Vagina (tissue), 2 donors: ENCODE data around the gene TRPV5. TPM values are rescaled to one million over a fixed set of nuclear protein-coding genes. Genes with fewer than 3 reads are reported as not detected.

Experiments used
- DNase-seq, 2 donors: peaks; one replicate each; pipeline ENCODE4 v3.0.0-alpha.2; 2017; ENCODE audit errors: extremely low spot score in 2 of 2
- H3K27ac ChIP-seq: fragments of 200-600 bp; sonication (generic); one replicate; pipeline ENCODE4 v1.5.1; 2019
- H3K27me3 ChIP-seq: fragments of 200-600 bp; sonication (generic); one replicate; pipeline ENCODE4 v1.5.1; 2019
- H3K36me3 ChIP-seq, 2 donors: fragments of 200-600 bp; sonication (generic); one replicate each; pipeline ENCODE4 v1.5.1; 2017 to 2019
- H3K4me1 ChIP-seq: fragments of 200-600 bp; sonication (generic); one replicate; pipeline ENCODE4 v1.5.1; 2019
- H3K4me3 ChIP-seq, 2 donors: fragments of 200-600 bp; sonication (generic); 1 replicate in 1 of 2; 2 replicates in 1 of 2; pipeline ENCODE4 v1.5.1; 2016 to 2019
- H3K9me3 ChIP-seq: fragments of 200-600 bp; sonication (generic); one replicate; pipeline ENCODE4 v1.5.1; 2019
- POLR2A ChIP-seq, 2 donors: fragments of 450-650 bp; IDR thresholded peaks; one replicate each; pipeline ENCODE4 v1.6.1; 2017; ENCODE audit warnings: antibody characterized with exemption in 2 of 2, mild to moderate bottlenecking in 2 of 2, moderate library complexity in 2 of 2
- POLR2AphosphoS5 ChIP-seq, 2 donors: sonication (generic); formaldehyde crosslinking; IDR thresholded peaks; one replicate each; pipeline ENCODE4 v1.9.0; 2017; ENCODE audit warnings: antibody characterized with exemption in 2 of 2, mild to moderate bottlenecking in 2 of 2, low read depth in 1 of 2; ENCODE audit not compliant: insufficient read depth in 1 of 2
- intact Hi-C: fragments of 100-400 bp; cut with DNase I; formaldehyde crosslinking; loops from one replicate; pipeline ENCODE4 v1.15.1; 2023
- total RNA-seq: library from RNA; depleted of rRNA; stranded (reverse); fragments of >200 nt; gene quantifications from one replicate; pipeline ENCODE4 v1.2.3, GENCODE V29; 2016
- TF ChIP-seq, protein P1 (sequence below), 3 experiments: fragments of 450-650 bp in 2 of 3; fragments of 200-600 bp in 1 of 3; sonication (generic) in 1 of 3; IDR thresholded peaks; one replicate each; pipeline ENCODE4 v1.5.1; 2017 to 2019; ENCODE audit warnings: antibody characterized with exemption in 3 of 3, mild to moderate bottlenecking in 2 of 3, moderate library complexity in 2 of 3

The TRPV5 gene
- total RNA-seq, 1 donor from 2014 or later, result not detected

DNA sequence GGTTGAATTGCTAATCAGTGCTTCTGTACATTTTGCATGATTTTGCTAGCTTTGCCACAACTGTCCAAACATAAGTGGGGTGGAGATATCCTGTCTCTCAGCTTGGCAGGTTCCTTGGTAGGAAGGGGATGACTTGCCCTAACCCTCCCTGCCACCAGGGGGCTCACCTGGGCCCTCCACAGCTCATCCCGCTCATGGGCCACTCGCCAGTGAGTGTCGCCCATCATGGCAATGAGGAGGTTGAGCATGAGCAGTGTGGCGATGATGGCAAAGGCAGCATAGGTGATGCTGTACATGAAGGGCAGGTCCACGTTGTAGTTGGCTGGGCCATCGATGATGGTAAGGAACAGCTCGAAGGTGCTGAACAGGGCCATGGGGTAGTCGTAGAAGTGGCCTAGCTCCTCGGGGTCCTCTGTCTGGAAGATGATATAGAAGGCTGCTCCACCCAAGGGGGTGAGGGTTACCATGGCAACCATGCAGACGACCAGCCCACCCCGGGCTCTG lies 60.2 kb downstream of the TRPV5 start:
- intact Hi-C loops, result no loop called here
- Histone ChIP-seq H3K9me3 (no peaks in the 10 kb centered on the region), H3K36me3 (peaks cover 0 to 29% of the 10 kb centered on the region in 2 donors), H3K27ac (no peak overlapping the region), H3K4me1 (no peaks in the 10 kb centered on the region), H3K27me3 (no peaks in the 10 kb centered on the region), H3K4me3 (no peak overlapping the region)
- no peak for DNase-seq
- TF ChIP-seq POLR2AphosphoS5 (IDR thresholded peaks at IDR 0.05; ENCODE audit: insufficient read depth in 1 of 2, low read depth in 1 of 2), result peak in 1 of 2 donors; percentile 22
- no peak for TF ChIP-seq POLR2A (IDR thresholded peaks at IDR 0.05)
- TF ChIP-seq, protein P1, sequence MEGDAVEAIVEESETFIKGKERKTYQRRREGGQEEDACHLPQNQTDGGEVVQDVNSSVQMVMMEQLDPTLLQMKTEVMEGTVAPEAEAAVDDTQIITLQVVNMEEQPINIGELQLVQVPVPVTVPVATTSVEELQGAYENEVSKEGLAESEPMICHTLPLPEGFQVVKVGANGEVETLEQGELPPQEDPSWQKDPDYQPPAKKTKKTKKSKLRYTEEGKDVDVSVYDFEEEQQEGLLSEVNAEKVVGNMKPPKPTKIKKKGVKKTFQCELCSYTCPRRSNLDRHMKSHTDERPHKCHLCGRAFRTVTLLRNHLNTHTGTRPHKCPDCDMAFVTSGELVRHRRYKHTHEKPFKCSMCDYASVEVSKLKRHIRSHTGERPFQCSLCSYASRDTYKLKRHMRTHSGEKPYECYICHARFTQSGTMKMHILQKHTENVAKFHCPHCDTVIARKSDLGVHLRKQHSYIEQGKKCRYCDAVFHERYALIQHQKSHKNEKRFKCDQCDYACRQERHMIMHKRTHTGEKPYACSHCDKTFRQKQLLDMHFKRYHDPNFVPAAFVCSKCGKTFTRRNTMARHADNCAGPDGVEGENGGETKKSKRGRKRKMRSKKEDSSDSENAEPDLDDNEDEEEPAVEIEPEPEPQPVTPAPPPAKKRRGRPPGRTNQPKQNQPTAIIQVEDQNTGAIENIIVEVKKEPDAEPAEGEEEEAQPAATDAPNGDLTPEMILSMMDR (IDR thresholded peaks at IDR 0.05), result no peak

GRCh38 chr7:142872106-142872675 lies 61.4 kb downstream of the TRPV5 start:
- Histone ChIP-seq H3K27me3 (no peaks in the 10 kb centered on the region), H3K27ac (no peak overlapping the region), H3K4me1 (no peaks in the 10 kb centered on the region), H3K36me3 (peaks cover 0 to 38% of the 10 kb centered on the region in 2 donors), H3K9me3 (no peaks in the 10 kb centered on the region), H3K4me3 (no peak overlapping the region)
- TF ChIP-seq POLR2A (IDR thresholded peaks at IDR 0.05) (no peak), POLR2AphosphoS5 (IDR thresholded peaks at IDR 0.05; ENCODE audit: insufficient read depth in 1 of 2, low read depth in 1 of 2) (no peak)
- TF ChIP-seq, protein P1 (IDR thresholded peaks at IDR 0.05), result no peak
- intact Hi-C loops, result no loop called here
- DNase-seq, result peak in 1 of 2 donors; percentile 74

GRCh38 chr7:142871260-142872105 lies 62.1 kb downstream of the TRPV5 start:
- no peaks in the 10 kb centered on the region for H3K27me3 ChIP-seq
- peak; percentile 70 to 84 for DNase-seq
- no peaks in the 10 kb centered on the region for H3K9me3 ChIP-seq
- H3K36me3 ChIP-seq, result peaks cover 0 to 38% of the 10 kb centered on the region in 2 donors
- intact Hi-C loops, result no loop called here
- H3K27ac ChIP-seq, result no peak overlapping the region
- no peak overlapping the region for H3K4me3 ChIP-seq
- no peak for TF ChIP-seq POLR2AphosphoS5 (IDR thresholded peaks at IDR 0.05; ENCODE audit: insufficient read depth in 1 of 2, low read depth in 1 of 2)
- TF ChIP-seq POLR2A (IDR thresholded peaks at IDR 0.05), result no peak
- TF ChIP-seq, protein P1 (IDR thresholded peaks at IDR 0.05), result no peak
- no peaks in the 10 kb centered on the region for H3K4me1 ChIP-seq

DNA sequence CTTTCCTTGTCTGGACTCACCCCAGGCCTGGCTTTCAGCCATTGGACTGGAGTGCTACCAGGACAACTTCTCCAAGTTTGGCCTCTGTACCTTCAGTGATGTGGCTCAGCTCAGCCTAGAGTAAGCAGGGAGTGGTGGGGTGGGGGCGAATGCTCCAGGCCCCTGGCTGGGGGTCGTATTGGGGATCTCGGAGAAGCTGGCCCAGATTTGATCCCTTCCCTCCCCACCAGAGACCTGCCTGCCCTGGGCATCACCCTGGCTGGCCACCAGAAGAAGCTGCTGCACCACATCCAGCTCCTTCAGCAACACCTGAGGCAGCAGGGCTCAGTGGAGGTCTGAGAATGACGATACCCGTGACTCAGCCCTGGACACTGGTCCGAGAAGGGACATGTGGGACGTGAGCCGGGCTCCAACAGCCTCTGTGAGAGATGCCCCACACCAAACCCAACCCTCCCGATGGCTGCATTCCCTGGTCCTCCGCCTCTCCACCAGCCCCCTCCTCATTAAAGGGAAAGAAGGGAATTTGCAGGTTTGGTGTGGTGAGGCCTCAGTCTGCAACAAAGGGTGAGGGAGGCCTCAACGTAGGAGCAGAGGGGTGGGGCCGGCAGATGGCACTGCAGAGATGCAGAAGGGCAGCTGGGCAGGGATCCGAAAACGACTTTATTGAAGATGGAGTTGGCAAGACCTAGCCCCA lies 62.8 kb downstream of the TRPV5 start:
- intact Hi-C loops, result no loop called here
- Histone ChIP-seq H3K36me3 (peaks cover 0 to 38% of the 10 kb centered on the region in 2 donors), H3K27ac (no peak overlapping the region), H3K9me3 (no peaks in the 10 kb centered on the region), H3K4me3 (no peak overlapping the region), H3K4me1 (no peaks in the 10 kb centered on the region), H3K27me3 (no peaks in the 10 kb centered on the region)
- TF ChIP-seq, protein P1 (IDR thresholded peaks at IDR 0.05), result no peak
- TF ChIP-seq POLR2A (IDR thresholded peaks at IDR 0.05) (no peak), POLR2AphosphoS5 (IDR thresholded peaks at IDR 0.05; ENCODE audit: insufficient read depth in 1 of 2, low read depth in 1 of 2) (no peak)
- DNase-seq, result peak; percentile 81 to 84
